H1 (cell line): ENCODE results near the gene OTC.

ENCODE experiments used
- CEBPB ChIP-seq: IDR thresholded peaks from 2 replicates; pipeline ENCODE4 v1.6.1; 2012; ENCODE audit warnings: low read depth, low read length
- EZH2 ChIP-seq: fragments of 200-600 bp; sonication (generic); IDR thresholded peaks from 2 replicates; pipeline ENCODE4 v1.7.1; 2012; ENCODE audit warnings: low read depth, mild to moderate bottlenecking, moderate library complexity, low read length, inconsistent platforms; ENCODE audit not compliant: severe bottlenecking
- SIN3A ChIP-seq, 2 experiments: IDR thresholded peaks in 1 of 2; conservative IDR thresholded peaks in 1 of 2; 2 replicates each; pipeline ENCODE4 v1.6.1; 2011 to 2012; ENCODE audit warnings: low read length in 2 of 2, improper control_type of control experiment in 1 of 2, low read depth in 1 of 2, mild to moderate bottlenecking in 1 of 2
- SP2 ChIP-seq: IDR thresholded peaks from 2 replicates; pipeline ENCODE4 v1.6.1; 2012; ENCODE audit warnings: mild to moderate bottlenecking, low read length, inconsistent platforms
- TAF1 ChIP-seq: IDR thresholded peaks from 2 replicates; pipeline ENCODE4 v1.6.1; 2011; ENCODE audit warnings: mild to moderate bottlenecking, low read depth, low read length
- ZNF274 ChIP-seq: IDR thresholded peaks from 2 replicates; pipeline ENCODE4 v1.7.0; 2012; ENCODE audit warnings: low read length, borderline replicate concordance; ENCODE audit errors: extremely low read depth
- TF ChIP-seq, protein P1 (sequence below), 3 experiments: IDR thresholded peaks; 1 replicate in 2 of 3; 2 replicates in 1 of 3; pipeline versions ENCODE4 v1.5.1 to v1.6.1; 2011; ENCODE audit warnings: low read length in 3 of 3, mild to moderate bottlenecking in 3 of 3, inconsistent platforms in 2 of 3, low read depth in 1 of 3, moderate library complexity in 1 of 3; ENCODE audit not compliant: insufficient read depth in 1 of 3; ENCODE audit errors: control extremely low read depth in 1 of 3

DNA sequence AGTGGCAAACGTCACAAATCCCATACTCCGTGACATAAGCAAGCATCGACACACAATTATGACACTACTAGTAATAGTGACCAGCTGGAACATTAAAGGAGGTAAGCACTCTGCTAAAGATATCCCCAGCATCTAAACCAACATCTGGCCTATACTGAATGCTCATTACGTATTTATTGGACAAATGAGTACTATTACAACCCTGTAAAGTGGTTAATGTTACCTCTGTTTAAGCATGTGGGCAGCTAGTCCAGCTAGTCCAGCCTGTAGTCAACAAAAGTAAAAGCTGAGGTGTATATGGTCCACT is 24.7 kb upstream of the OTC start:
- no peak for TF ChIP-seq CEBPB
- no peak for TF ChIP-seq TAF1
- TF ChIP-seq ZNF274 = no peak
- TF ChIP-seq SIN3A (conservative IDR thresholded peaks at IDR 0.05 in 1 of 2, IDR thresholded peaks at IDR 0.05 in 1 of 2; ENCODE audit: low read depth in 1 of 2, low read length in 2 of 2) = no peak
- TF ChIP-seq, protein P1, sequence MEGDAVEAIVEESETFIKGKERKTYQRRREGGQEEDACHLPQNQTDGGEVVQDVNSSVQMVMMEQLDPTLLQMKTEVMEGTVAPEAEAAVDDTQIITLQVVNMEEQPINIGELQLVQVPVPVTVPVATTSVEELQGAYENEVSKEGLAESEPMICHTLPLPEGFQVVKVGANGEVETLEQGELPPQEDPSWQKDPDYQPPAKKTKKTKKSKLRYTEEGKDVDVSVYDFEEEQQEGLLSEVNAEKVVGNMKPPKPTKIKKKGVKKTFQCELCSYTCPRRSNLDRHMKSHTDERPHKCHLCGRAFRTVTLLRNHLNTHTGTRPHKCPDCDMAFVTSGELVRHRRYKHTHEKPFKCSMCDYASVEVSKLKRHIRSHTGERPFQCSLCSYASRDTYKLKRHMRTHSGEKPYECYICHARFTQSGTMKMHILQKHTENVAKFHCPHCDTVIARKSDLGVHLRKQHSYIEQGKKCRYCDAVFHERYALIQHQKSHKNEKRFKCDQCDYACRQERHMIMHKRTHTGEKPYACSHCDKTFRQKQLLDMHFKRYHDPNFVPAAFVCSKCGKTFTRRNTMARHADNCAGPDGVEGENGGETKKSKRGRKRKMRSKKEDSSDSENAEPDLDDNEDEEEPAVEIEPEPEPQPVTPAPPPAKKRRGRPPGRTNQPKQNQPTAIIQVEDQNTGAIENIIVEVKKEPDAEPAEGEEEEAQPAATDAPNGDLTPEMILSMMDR (IDR thresholded peaks at IDR 0.05; ENCODE audit: control extremely low read depth in 1 of 3, insufficient read depth in 1 of 3, low read depth in 1 of 3, low read length in 3 of 3) = no peak
- TF ChIP-seq SP2 = no peak
- no peak for TF ChIP-seq EZH2
